AG09319 (cell line): ENCODE results near the gene POP4.

Experiments
- DNase-seq: peaks from one replicate; pipeline ENCODE4 v3.0.0-alpha.2; 2010; ENCODE audit warnings: low read depth; ENCODE audit errors: extremely low read depth
- CTCF ChIP-seq: IDR thresholded peaks from 2 replicates; pipeline ENCODE4 v1.5.1; 2011; ENCODE audit warnings: low read depth, mild to moderate bottlenecking, inconsistent platforms, low read length, moderate library complexity

The POP4 gene

GRCh38 chr19:29628661-29629385 lies 22.7 kb downstream of the POP4 start:
- TF ChIP-seq CTCF, result no peak
- no peak for DNase-seq

- no peak for TF ChIP-seq CTCF
Observed at GRCh38 chr19:29629836-29630534, 23.9 kb downstream of the POP4 start.

GRCh38 chr19:29630655-29631054 lies 24.6 kb downstream of the POP4 start:
- no peak for TF ChIP-seq CTCF
- DNase-seq, result no peak

More at GRCh38 chr19:29629836-29630534, 23.9 kb downstream of the POP4 start:
- no peak for DNase-seq

- TF ChIP-seq CTCF, result no peak
- DNase-seq, result no peak
Observed at GRCh38 chr19:29631450-29631849, 25.4 kb downstream of the POP4 start.

- TF ChIP-seq CTCF, result no peak
- no peak for DNase-seq
Observed at GRCh38 chr19:29634002-29634401, 27.9 kb downstream of the POP4 start.

GRCh38 chr19:29634423-29635130 lies 28.5 kb downstream of the POP4 start:
- no peak for DNase-seq
- TF ChIP-seq CTCF, result no peak

GRCh38 chr19:29635963-29636362 lies 29.9 kb downstream of the POP4 start:
- TF ChIP-seq CTCF, result no peak
- no peak for DNase-seq
